A673 (cell line): ENCODE measurements around the gene BPTF.

Source experiments
- EZH2 ChIP-seq: fragments of 200-600 bp; sonication (generic); IDR thresholded peaks from 2 replicates; pipeline ENCODE4 v1.6.1; 2017; ENCODE audit warnings: borderline replicate concordance, low read depth, mild to moderate bottlenecking, mixed read lengths, antibody characterized with exemption, low read length; ENCODE audit not compliant: poor library complexity, severe bottlenecking
- TF ChIP-seq, protein P1 (sequence below): fragments of 300-800, 200-600 bp; sonication (generic); conservative IDR thresholded peaks from 2 replicates; pipeline ENCODE4 v1.5.1; 2017; ENCODE audit warnings: low read depth, mild to moderate bottlenecking, antibody characterized with exemption, low read length, moderate library complexity, mixed read lengths

DNA sequence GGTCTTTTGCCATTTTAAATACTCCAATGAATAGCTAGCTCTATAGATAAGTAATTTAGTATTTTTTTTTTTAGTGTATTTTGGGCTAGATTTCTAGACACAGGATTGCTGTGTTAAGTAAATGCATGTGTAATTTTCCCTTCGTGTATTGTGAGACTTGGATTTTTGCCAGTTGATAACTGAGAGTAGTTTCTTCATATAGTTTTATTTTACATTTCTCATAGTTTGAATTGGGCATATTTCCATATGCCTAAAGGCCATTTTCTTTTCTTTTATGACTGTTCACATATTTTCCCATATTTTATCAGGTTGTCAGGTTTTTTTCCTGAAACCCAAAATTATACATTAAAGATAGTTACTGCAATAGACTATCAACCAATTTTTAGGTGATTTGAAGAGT, 59.4 kb downstream of the BPTF start:
- TF ChIP-seq EZH2: no peak
- TF ChIP-seq, protein P1, sequence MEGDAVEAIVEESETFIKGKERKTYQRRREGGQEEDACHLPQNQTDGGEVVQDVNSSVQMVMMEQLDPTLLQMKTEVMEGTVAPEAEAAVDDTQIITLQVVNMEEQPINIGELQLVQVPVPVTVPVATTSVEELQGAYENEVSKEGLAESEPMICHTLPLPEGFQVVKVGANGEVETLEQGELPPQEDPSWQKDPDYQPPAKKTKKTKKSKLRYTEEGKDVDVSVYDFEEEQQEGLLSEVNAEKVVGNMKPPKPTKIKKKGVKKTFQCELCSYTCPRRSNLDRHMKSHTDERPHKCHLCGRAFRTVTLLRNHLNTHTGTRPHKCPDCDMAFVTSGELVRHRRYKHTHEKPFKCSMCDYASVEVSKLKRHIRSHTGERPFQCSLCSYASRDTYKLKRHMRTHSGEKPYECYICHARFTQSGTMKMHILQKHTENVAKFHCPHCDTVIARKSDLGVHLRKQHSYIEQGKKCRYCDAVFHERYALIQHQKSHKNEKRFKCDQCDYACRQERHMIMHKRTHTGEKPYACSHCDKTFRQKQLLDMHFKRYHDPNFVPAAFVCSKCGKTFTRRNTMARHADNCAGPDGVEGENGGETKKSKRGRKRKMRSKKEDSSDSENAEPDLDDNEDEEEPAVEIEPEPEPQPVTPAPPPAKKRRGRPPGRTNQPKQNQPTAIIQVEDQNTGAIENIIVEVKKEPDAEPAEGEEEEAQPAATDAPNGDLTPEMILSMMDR: no peak
